ENCODE measurements around the gene CDH24. TPM values are rescaled to one million over a fixed set of nuclear protein-coding genes. Genes with fewer than 3 reads are reported as not detected.
A peak's percentile ranks its signal among the peaks of the same experiment; 100 is the strongest.

The CDH24 gene
- total and polyA plus RNA-seq, 9 of the 15 experiments (the other 6 are each of a cell fraction or from before 2014, with no cell fraction given), result 0.04 to 16.2 (median 4.9) TPM

DNA sequence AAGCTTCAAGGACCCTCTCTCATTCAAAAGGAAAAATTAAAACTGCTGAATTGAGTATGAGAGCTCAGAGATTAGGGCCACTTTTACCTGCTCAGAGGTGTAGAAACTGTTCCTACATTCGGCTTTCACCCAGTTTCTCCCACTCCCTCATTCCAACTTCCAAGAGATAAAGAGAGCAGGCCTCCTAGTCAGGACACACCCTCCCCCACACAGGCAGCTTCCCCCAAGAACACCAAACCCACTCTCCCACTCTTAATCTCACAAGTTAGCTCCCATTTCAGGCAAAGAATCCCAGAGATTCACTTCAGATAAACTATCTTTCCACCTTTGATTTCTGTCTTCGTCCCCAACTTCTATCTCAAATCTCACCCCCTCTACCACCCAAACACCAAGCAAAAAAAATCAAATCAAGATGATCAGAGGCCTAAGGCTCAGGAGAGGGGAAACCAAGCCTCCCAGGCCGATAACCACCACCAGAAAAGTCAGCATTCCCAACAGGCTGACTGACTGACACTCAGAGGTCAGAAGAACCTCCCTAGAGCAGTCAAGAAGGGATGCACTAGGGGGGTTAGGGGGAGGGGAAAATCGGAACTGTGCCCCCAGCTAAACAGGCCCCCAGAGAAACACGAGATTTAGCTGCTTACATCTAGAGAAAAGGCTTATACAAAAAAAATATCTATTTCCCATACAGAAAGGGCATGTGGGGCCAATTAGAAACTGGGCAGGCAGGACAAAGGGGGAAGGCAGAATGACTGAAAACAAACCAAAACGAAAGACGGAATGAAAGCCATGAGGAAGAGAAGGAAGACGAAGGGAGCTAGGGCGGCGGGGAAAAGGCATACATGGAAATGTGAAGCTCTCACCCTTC is 13.2 kb upstream of the CDH24 start (continued):
- TF ChIP-seq, protein P1, sequence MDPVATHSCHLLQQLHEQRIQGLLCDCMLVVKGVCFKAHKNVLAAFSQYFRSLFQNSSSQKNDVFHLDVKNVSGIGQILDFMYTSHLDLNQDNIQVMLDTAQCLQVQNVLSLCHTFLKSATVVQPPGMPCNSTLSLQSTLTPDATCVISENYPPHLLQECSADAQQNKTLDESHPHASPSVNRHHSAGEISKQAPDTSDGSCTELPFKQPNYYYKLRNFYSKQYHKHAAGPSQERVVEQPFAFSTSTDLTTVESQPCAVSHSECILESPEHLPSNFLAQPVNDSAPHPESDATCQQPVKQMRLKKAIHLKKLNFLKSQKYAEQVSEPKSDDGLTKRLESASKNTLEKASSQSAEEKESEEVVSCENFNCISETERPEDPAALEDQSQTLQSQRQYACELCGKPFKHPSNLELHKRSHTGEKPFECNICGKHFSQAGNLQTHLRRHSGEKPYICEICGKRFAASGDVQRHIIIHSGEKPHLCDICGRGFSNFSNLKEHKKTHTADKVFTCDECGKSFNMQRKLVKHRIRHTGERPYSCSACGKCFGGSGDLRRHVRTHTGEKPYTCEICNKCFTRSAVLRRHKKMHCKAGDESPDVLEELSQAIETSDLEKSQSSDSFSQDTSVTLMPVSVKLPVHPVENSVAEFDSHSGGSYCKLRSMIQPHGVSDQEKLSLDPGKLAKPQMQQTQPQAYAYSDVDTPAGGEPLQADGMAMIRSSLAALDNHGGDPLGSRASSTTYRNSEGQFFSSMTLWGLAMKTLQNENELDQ (CRISPR knock-in tag; IDR thresholded peaks at IDR 0.05; ENCODE audit: borderline replicate concordance), result no peak
- TF ChIP-seq CEBPB (tag; IDR thresholded peaks at IDR 0.05) (no peak), IFI16 (CRISPR knock-in tag; IDR thresholded peaks at IDR 0.05) (no peak), HMGXB4 (CRISPR knock-in tag; IDR thresholded peaks at IDR 0.05) (no peak), ZSCAN32 (CRISPR knock-in tag; IDR thresholded peaks at IDR 0.05) (no peak), ETV6 (IDR thresholded peaks at IDR 0.05; ENCODE audit: borderline replicate concordance in 1 of 2, low read depth in 2 of 2, low read length in 1 of 2) (no peak), ETV6 (CRISPR knock-in tag; IDR thresholded peaks at IDR 0.05; ENCODE audit: borderline replicate concordance) (no peak), HDGF (IDR thresholded peaks at IDR 0.05) (0 out of 2 replicates have a peak, but pooled peaks have one; percentile 23), NR2F6 (CRISPR knock-in tag; IDR thresholded peaks at IDR 0.05) (no peak), EP400 (IDR thresholded peaks at IDR 0.05) (no peak), YBX1 (IDR thresholded peaks at IDR 0.05) (no peak), NCOA4 (IDR thresholded peaks at IDR 0.05; ENCODE audit: partially characterized antibody) (no peak), SMARCB1 (IDR thresholded peaks at IDR 0.05; ENCODE audit: insufficient read length, low read depth) (no peak), WHSC1 (IDR thresholded peaks at IDR 0.05; ENCODE audit: low read length) (no peak), NR2C1 (IDR thresholded peaks at IDR 0.05) (no peak), NR2C1 (tag; IDR thresholded peaks at IDR 0.05) (no peak), KLF13 (tag; IDR thresholded peaks at IDR 0.05; ENCODE audit: borderline replicate concordance, low read depth) (no peak)
- TF ChIP-seq, protein P2, sequence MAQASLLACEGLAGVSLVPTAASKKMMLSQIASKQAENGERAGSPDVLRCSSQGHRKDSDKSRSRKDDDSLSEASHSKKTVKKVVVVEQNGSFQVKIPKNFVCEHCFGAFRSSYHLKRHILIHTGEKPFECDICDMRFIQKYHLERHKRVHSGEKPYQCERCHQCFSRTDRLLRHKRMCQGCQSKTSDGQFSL (CRISPR knock-in tag; IDR thresholded peaks at IDR 0.05), result 0 out of 2 replicates have a peak, but pooled peaks have one; percentile 7
- TF ChIP-seq, protein P2 (tag; IDR thresholded peaks at IDR 0.05), result no peak
- TF ChIP-seq, protein P3, sequence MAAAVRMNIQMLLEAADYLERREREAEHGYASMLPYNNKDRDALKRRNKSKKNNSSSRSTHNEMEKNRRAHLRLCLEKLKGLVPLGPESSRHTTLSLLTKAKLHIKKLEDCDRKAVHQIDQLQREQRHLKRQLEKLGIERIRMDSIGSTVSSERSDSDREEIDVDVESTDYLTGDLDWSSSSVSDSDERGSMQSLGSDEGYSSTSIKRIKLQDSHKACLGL (CRISPR knock-in tag; IDR thresholded peaks at IDR 0.05; ENCODE audit: borderline replicate concordance, poor library complexity, severe bottlenecking), result no peak
- TF ChIP-seq, protein P4, sequence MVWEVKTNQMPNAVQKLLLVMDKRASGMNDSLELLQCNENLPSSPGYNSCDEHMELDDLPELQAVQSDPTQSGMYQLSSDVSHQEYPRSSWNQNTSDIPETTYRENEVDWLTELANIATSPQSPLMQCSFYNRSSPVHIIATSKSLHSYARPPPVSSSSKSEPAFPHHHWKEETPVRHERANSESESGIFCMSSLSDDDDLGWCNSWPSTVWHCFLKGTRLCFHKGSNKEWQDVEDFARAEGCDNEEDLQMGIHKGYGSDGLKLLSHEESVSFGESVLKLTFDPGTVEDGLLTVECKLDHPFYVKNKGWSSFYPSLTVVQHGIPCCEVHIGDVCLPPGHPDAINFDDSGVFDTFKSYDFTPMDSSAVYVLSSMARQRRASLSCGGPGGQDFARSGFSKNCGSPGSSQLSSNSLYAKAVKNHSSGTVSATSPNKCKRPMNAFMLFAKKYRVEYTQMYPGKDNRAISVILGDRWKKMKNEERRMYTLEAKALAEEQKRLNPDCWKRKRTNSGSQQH (CRISPR knock-in tag; IDR thresholded peaks at IDR 0.05), result peak; percentile 8; the same call in 1 of the 2 replicates
